Prostate gland (tissue), 2 donors: ENCODE data around the gene ABCC5.

Source experiments
- POLR2AphosphoS5 ChIP-seq: sonication (generic); formaldehyde crosslinking; IDR thresholded peaks from one replicate; pipeline ENCODE4 v1.6.1; 2017; ENCODE audit warnings: antibody characterized with exemption
- TF ChIP-seq, protein P1 (sequence below), 4 experiments: fragments of 200-600 bp in 2 of 4; fragments of 450-650 bp in 2 of 4; sonication (generic) in 2 of 4; IDR thresholded peaks; 1 replicate in 3 of 4; 2 replicates in 1 of 4; pipeline ENCODE4 v1.5.1; 2016 to 2019; ENCODE audit warnings: antibody characterized with exemption in 4 of 4, mild to moderate bottlenecking in 2 of 4, moderate library complexity in 2 of 4

DNA sequence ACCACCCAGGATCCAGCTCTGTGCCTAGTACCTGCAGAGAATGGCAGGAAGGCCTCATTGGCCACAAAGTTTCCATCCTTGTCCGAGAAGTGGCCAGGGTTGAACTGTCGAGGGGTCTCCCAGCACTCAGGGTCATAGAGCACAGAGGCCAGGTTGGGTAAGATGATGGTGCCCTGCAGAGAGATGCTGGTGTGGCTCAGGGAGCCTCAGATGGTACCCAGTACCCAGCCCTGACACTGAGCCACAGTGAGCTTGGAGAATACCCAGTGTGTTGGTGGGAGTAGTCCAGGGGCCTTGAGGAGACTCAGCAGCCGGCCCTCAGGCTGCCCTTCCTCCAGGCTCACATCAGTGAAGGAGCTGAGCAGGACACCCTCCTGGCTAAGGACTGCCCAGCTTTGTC, 121.5 kb downstream of the ABCC5 start:
- TF ChIP-seq, protein P1, sequence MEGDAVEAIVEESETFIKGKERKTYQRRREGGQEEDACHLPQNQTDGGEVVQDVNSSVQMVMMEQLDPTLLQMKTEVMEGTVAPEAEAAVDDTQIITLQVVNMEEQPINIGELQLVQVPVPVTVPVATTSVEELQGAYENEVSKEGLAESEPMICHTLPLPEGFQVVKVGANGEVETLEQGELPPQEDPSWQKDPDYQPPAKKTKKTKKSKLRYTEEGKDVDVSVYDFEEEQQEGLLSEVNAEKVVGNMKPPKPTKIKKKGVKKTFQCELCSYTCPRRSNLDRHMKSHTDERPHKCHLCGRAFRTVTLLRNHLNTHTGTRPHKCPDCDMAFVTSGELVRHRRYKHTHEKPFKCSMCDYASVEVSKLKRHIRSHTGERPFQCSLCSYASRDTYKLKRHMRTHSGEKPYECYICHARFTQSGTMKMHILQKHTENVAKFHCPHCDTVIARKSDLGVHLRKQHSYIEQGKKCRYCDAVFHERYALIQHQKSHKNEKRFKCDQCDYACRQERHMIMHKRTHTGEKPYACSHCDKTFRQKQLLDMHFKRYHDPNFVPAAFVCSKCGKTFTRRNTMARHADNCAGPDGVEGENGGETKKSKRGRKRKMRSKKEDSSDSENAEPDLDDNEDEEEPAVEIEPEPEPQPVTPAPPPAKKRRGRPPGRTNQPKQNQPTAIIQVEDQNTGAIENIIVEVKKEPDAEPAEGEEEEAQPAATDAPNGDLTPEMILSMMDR (IDR thresholded peaks at IDR 0.05), result no peak
- TF ChIP-seq POLR2AphosphoS5, result no peak
